GM12878 (cell line): ENCODE data around the gene HSPB1.
"Not testable (repeated sequence)": the region's sequence is repeated elsewhere in the genome, so short reads cannot be mapped to it uniquely, and the experiment has no call there.

Experiments used
- BRCA1 ChIP-seq: IDR thresholded peaks from 2 replicates; pipeline ENCODE4 v1.6.1; 2011; ENCODE audit warnings: low read depth, low read length, improper control_type of control experiment
- CREB1 ChIP-seq: IDR thresholded peaks from 2 replicates; pipeline ENCODE4 v1.6.1; 2012; ENCODE audit warnings: low read depth, mild to moderate bottlenecking, inconsistent platforms
- CTCF ChIP-seq, 3 experiments: IDR thresholded peaks in 2 of 3; conservative IDR thresholded peaks in 1 of 3; 2 replicates each; pipeline ENCODE4 v1.5.1; 2011; ENCODE audit warnings: low read depth in 3 of 3, low read length in 3 of 3, mild to moderate bottlenecking in 3 of 3, control low read depth in 2 of 3, moderate library complexity in 2 of 3, inconsistent platforms in 1 of 3, mixed read lengths in 1 of 3; ENCODE audit not compliant: control insufficient read depth in 2 of 3, insufficient read depth in 1 of 3; ENCODE audit errors: extremely low read depth in 1 of 3
- POLR2A ChIP-seq: IDR thresholded peaks from 2 replicates; pipeline ENCODE4 v1.6.1; 2011; ENCODE audit warnings: low read depth, mild to moderate bottlenecking, low read length
- POLR2AphosphoS5 ChIP-seq: IDR thresholded peaks from 2 replicates; pipeline ENCODE4 v1.6.1; 2011; ENCODE audit warnings: mild to moderate bottlenecking, low read length, inconsistent platforms
- TCF12 ChIP-seq: IDR thresholded peaks from 2 replicates; pipeline ENCODE4 v1.6.1; 2011; ENCODE audit warnings: low read depth, mild to moderate bottlenecking, low read length
- USF2 ChIP-seq: IDR thresholded peaks from 2 replicates; pipeline ENCODE4 v1.6.1; 2011; ENCODE audit warnings: low read depth, low read length, improper control_type of control experiment, borderline replicate concordance

GRCh38 chr7:76271384-76271783 lies 31.1 kb upstream of the HSPB1 start:
- not testable (repeated sequence) for TF ChIP-seq POLR2A; CTCF (IDR thresholded peaks at IDR 0.05 in 2 of 3, conservative IDR thresholded peaks at IDR 0.05 in 1 of 3; ENCODE audit: control insufficient read depth in 2 of 3, extremely low read depth in 1 of 3, insufficient read depth in 1 of 3, low read depth in 3 of 3, low read length in 3 of 3); USF2; BRCA1; CREB1; TCF12; POLR2AphosphoS5
